ENCODE data around the gene COG5.

The COG5 gene

GRCh38 chr7:107319724-107320228, 243.9 kb downstream of the COG5 start:
- no peak for DNase-seq

GRCh38 chr7:107318523-107319160, 245.1 kb downstream of the COG5 start:
- no peak for DNase-seq

- no peak for DNase-seq
These were observed 248.0 kb downstream of the COG5 start for GRCh38 chr7:107315716-107316220.

GRCh38 chr7:107313355-107313754, 250.4 kb downstream of the COG5 start:
- DNase-seq = no peak

GRCh38 chr7:107312418-107312817, 251.3 kb downstream of the COG5 start:
- DNase-seq = no peak

GRCh38 chr7:107309296-107309695, 254.4 kb downstream of the COG5 start:
- DNase-seq = no peak

- no peak for DNase-seq
These were observed 259.1 kb downstream of the COG5 start for GRCh38 chr7:107304636-107305035.

- no peak for DNase-seq
These were observed 259.7 kb downstream of the COG5 start for GRCh38 chr7:107304063-107304462.

- no peak for DNase-seq
These were observed 261.4 kb downstream of the COG5 start for GRCh38 chr7:107302250-107302847.

GRCh38 chr7:107294182-107294581, 269.5 kb downstream of the COG5 start:
- DNase-seq = no peak

GRCh38 chr7:107292591-107292990, 271.1 kb downstream of the COG5 start:
- DNase-seq = no peak

GRCh38 chr7:107291434-107291833, 272.3 kb downstream of the COG5 start:
- DNase-seq = no peak

- DNase-seq = no peak
These were observed 276.7 kb downstream of the COG5 start for GRCh38 chr7:107286751-107287621.

- no peak for DNase-seq
These were observed 278.7 kb downstream of the COG5 start for GRCh38 chr7:107284911-107285479.

- no peak for DNase-seq
These were observed 286.4 kb downstream of the COG5 start for GRCh38 chr7:107277331-107277730.

GRCh38 chr7:107276220-107276827, 287.4 kb downstream of the COG5 start:
- no peak for DNase-seq

- no peak for DNase-seq
These were observed 289.2 kb downstream of the COG5 start for GRCh38 chr7:107274506-107274905.

GRCh38 chr7:107269790-107270189, 293.9 kb downstream of the COG5 start:
- DNase-seq = no peak

- no peak for DNase-seq
These were observed 295.1 kb downstream of the COG5 start for GRCh38 chr7:107268594-107268993.

GRCh38 chr7:107267138-107267537, 296.6 kb downstream of the COG5 start:
- no peak for DNase-seq

- no peak for DNase-seq
These were observed 299.0 kb downstream of the COG5 start for GRCh38 chr7:107264723-107265122.

GRCh38 chr7:107262857-107263256, 300.9 kb downstream of the COG5 start:
- no peak for DNase-seq

- no peak for DNase-seq
These were observed 305.0 kb downstream of the COG5 start for GRCh38 chr7:107258737-107259136.

Data from activated naive CD4-positive, alpha-beta T cell (primary cell).